Stimulated activated CD4-positive, alpha-beta T cell treated with anti-CD3 and anti-CD28 coated beads, Interleukin-4, amount 100 ng/mL, for 4 hours (primary cell): ENCODE measurements around the gene CROCC2.

Experiments
- DNase-seq, 2 experiments: peaks; one replicate each; pipeline ENCODE4 v3.0.0-alpha.2; 2020

Gene CROCC2

GRCh38 chr2:240911641-240912265 lies 5.6 kb downstream of the CROCC2 start:
- no peak for DNase-seq

- no peak for DNase-seq
Observed at GRCh38 chr2:240912878-240913809, 7.0 kb downstream of the CROCC2 start.

DNA sequence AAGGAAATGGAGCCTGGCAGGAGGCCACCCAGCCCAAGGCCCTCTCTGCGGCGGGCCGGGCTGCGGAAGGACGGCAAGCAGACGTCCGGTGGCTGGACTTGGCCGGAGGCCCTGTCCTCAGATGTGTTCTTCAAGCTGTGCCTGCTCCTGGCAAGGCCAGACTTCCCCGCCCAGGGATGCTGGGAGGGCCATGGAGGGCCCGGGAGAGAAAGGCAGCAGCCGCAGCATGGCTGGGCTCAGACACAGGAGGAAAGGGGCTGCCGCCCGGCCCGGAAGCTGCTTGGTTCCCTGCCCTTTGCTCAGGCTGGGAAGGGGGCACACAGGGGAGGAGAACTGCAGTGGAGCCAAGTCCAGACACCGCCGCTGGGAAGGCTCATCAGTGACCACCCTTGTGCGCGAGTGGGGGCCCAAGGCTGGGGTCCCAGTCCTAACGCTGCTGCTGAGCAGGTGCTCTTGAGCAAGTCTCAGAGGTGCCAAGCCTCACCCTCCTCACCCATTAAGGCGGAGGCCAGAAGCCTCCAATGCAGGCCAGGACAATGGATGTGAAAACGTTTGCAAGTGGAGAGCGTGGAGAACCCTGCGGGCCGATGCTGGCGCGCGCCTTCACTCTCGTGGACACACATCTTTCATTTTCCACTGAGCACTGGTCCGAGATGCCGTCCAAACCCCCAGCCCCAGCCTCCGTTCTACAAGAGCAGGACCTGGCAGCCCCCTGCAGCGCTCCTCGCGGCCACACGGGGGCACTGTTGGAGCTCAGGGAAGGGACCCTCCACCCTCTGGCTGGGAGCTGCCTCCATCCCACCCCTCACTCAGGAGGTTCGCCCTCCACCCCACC lies 7.9 kb downstream of the CROCC2 start:
- DNase-seq, result peak; percentile 39 to 62

GRCh38 chr2:240914645-240915525 lies 8.7 kb downstream of the CROCC2 start:
- no peak for DNase-seq

DNA sequence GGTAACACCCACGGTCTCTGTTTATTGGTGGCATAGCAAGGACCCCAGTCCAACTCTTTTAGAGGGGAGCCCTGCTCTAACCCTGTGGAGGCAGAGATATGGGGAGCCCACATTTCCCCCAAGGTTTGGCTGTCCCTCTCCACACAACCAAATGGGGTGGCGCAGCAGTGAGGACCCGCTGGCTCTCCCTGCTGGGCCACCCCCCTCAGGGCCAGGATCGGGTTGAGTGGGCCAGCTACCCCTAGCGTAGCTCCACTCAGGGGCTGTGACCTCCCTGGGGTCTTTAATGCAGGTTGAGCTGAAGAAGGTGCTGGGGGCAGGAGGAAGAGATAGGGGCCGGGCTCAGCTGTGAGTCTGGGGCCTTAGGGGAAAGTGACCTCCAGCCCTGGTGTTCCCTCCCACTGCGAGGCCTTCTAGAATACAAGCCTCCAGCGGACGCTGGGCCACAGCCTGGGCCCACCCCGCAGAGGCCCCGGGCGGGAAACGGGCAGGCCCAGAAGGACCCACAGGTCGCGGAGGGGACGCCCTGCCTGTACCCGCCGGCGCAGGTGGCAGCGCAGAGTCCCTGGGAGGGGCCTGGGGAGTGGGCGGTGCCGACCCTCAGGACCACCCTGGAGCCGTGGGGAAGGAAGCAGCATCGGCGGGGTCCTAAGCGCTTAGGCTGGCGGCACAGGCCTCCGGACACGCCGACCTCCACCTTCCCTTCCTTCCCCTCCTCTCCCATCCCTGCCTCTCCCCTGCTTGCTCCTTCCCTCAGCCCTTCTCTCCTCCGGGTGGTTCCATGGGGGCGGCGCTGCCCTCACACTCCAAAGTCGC lies 9.6 kb downstream of the CROCC2 start:
- no peak for DNase-seq

GRCh38 chr2:240916571-240917008 lies 10.5 kb downstream of the CROCC2 start:
- no peak for DNase-seq

DNA sequence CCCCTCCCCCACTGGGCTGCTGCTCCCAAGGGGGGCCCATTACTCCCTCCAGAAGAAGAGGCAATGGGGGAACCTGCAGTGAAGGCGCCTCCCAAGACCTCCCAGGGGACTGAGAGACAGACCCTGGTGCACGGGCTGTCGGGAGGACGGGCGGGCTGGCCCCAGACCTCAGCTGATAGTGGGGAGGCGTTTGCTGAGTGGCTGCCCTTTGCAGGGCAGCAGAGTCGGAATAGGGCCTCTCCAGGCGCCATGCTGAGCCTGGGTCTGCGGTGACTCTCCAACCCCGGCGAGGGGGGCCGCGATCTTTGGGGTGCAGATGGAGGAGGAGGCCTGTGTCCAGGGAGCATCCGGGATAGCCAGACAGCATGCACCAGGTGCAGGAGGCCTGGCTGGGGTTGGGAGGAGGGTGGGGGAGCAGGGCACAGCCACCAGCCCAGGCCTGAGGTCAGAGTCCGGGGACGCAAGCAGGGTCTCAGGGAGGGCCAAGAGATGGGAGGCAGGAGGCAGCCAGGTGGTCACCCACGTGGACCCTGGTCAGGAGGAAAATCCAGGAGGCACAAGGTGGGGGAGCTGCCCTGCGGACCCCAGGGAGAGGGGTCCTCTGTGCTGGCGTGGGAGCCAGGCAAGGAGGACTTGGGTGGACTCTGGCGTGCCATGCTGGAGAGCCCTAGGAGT lies 11.0 kb downstream of the CROCC2 start:
- DNase-seq, result no peak

- DNase-seq, result no peak
Observed at GRCh38 chr2:240917684-240918257, 11.6 kb downstream of the CROCC2 start.

DNA sequence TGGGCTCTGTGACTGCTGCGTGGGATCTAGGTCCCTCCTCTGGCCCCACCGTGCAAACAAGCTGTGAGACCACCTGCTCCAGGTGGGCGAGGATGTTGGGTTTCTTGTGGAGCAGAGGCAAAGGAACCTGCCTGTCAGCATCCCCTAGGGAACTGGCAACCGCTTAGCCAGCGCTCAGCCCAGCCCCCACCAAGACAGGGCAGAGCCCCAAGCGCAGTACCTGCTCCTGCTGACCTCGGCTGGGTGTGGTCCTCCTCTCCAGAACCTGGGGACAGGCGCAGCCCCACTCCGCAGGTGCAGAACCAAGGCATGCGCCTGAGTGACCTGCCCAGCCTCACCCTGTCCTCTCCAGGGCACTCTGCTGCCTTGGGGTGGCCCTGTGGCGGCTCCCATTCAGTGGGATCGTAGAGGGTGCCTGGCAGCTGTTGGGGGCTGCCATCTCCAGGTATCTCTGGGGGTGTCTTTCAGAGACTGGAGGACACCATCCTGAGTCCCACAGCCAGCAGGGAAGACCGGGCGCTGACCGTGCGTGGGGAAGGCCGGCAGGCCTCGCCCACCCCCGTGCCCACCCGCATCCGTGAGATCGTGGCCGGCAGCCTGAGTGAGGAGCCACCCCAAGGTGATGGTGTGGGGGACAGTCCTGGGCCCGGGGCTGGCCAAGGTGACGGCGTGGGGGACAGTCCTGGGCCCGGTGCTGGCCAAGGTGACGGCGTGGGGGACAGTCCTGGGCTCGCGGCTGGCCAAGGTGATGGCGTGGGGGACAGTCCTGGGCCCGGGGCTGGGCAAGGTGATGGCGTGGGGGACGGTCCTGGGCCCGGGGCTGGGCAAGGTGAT lies 12.3 kb downstream of the CROCC2 start:
- no peak for DNase-seq

GRCh38 chr2:240919161-240919781 lies 13.1 kb downstream of the CROCC2 start:
- DNase-seq, result no peak

GRCh38 chr2:240919786-240920782 lies 13.9 kb downstream of the CROCC2 start:
- DNase-seq, result no peak

DNA sequence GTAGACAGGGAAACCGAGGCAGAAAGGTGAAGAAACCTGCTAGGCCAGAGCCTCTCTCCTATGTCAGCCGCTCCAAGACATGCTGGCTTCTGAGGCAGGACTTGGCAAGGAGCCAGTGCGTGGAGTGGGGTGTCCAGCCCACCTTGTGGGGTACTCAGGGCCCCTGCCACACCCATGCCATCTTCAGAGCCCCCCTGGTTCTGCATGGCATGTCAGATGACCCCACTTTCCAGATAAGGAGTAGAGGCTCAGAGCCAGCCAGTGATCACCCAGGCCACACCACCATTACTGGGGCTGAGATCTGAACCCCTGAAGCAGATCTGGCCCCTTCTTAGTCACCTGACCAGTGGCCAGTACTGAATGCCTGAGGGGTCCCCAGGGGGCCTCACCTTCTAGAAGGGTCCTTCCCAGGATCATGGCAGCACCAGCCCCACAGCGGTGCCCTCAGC lies 14.7 kb downstream of the CROCC2 start:
- DNase-seq, result peak in 1 of 2 experiments; percentile 0

- DNase-seq, result no peak
Observed at GRCh38 chr2:240921311-240921994, 15.3 kb downstream of the CROCC2 start.

DNA sequence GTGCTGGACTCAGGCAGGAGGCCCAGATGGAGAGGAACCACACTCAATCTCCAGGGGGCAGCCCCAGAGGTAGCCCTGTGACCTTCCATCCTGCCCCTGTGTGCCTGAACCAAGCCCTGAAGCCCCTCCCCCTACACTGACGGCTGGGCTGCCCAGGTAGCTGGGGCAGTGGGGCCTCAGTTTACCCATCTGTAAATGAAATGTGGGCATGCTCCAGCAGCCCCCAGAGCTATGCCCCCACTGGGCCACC lies 15.8 kb downstream of the CROCC2 start:
- no peak for DNase-seq

DNA sequence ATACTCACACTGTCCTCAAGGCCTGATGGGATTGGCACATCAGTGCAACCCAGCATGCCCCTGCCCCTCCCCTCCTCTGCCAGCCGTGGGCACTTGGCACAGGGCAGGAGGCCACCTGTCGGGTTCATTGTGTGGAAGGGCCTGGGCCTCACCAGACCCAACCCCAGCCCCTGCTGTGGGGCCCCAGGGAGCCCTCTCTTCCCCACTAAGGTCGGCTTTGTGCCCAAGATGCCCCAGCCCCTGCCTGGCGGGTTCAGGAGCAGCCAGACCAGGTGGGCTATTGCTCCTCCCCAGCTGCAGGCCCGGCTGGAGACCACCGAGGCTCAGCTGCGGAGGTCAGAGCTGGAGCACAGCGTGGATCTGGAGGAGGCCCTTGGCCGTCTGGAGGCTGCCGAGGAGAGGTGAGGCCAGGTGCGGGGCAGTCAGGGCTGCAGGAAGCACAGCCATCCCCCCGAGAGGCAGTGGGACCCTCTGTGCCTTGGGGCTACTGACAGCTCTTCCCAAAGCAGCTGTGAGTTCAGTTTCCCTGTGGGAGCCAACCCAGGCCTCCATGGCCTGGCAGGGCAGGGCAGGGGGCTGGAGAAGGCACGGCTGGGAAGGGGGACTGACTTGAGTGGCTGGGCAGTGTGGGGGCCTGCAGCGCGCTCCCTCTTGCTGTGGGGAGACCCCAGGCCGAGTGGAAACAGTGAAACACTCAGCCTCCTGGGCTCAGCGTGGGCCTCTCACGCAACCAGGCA lies 16.3 kb downstream of the CROCC2 start:
- DNase-seq, result no peak

GRCh38 chr2:240922982-240923537 lies 16.9 kb downstream of the CROCC2 start:
- no peak for DNase-seq
